Mucosa of descending colon (tissue), 3 donors: ENCODE results near the gene FTCD. TPM values are rescaled to one million over a fixed set of nuclear protein-coding genes. Genes with fewer than 3 reads are reported as not detected.
A peak's percentile ranks its signal among the peaks of the same experiment; 100 is the strongest.
"Not testable (repeated sequence)": the region's sequence is repeated elsewhere in the genome, so short reads cannot be mapped to it uniquely, and the experiment has no call there.

Experiments used
- ATAC-seq: fragments of 200-7000 bp; cut with Tn5 transposase; one replicate; pipeline ENCODE4 v1.9.1; 2020; ENCODE audit warnings: mild to moderate bottlenecking, moderate library complexity
- DNase-seq, 3 donors: peaks; one replicate each; pipeline ENCODE4 v3.0.0-alpha.2; 2020
- H3K36me3 ChIP-seq: fragments of 200-600 bp; one replicate; pipeline ENCODE4 v1.8.0; 2021; ENCODE audit warnings: low read depth, mild to moderate bottlenecking
- H3K4me1 ChIP-seq: fragments of 200-600 bp; one replicate; pipeline ENCODE4 v1.8.0; 2021; ENCODE audit warnings: low read depth, mild to moderate bottlenecking
- H3K4me3 ChIP-seq: fragments of 200-600 bp; one replicate; pipeline ENCODE4 v1.8.0; 2021; ENCODE audit warnings: mild to moderate bottlenecking
- H3K9me3 ChIP-seq: fragments of 200-600 bp; one replicate; pipeline ENCODE4 v1.8.0; 2021; ENCODE audit warnings: mild to moderate bottlenecking
- CTCF ChIP-seq: fragments of 200-600 bp; IDR thresholded peaks from one replicate; pipeline ENCODE4 v1.8.0; 2022; ENCODE audit warnings: antibody characterized with exemption, mild to moderate bottlenecking
- intact Hi-C, 2 donors: fragments of 100-400 bp; cut with DNase I in 1 of 2; cut with micrococcal nuclease in 1 of 2; formaldehyde crosslinking; loops; one replicate each; pipeline versions ENCODE4 v1.11.0 to v1.11.1; 2022; cut with DNase I, micrococcal nuclease
- long read RNA-seq, 2 donors: library from polyadenylated mRNA; unstranded; transcript quantifications; one replicate each; pipeline ENCODE4 v2.0.0, GENCODE V29; 2019 to 2021
- total RNA-seq, 3 donors: library from RNA; stranded (reverse); fragmentation: NEBNext Ultra II Directional in 2 of 3; extraction: Animal tissue kit (Norgen Biotek cat#: 25700) in 2 of 3; gene quantifications; one replicate each; pipeline versions ENCODE4 v1.2.1 to v1.2.4, GENCODE V29; 2021 to 2023
- donor health status: DM: no; HTN: no; CAD: no; lungs with moderate emphysema.
- donor health status: DM: no; HTN: no; CAD: no.
- donor health status: DM: no; HTN: yes; CAD: no.

The FTCD gene
- 1 to 10 TPM in 1 of 3 donors, under 1 TPM in 1, not detected in 1; 0.36 to 2.1 TPM for total RNA-seq
- long read RNA-seq, donor 1, result 0 reads
- long read RNA-seq, donor 2, result 0 reads

DNA sequence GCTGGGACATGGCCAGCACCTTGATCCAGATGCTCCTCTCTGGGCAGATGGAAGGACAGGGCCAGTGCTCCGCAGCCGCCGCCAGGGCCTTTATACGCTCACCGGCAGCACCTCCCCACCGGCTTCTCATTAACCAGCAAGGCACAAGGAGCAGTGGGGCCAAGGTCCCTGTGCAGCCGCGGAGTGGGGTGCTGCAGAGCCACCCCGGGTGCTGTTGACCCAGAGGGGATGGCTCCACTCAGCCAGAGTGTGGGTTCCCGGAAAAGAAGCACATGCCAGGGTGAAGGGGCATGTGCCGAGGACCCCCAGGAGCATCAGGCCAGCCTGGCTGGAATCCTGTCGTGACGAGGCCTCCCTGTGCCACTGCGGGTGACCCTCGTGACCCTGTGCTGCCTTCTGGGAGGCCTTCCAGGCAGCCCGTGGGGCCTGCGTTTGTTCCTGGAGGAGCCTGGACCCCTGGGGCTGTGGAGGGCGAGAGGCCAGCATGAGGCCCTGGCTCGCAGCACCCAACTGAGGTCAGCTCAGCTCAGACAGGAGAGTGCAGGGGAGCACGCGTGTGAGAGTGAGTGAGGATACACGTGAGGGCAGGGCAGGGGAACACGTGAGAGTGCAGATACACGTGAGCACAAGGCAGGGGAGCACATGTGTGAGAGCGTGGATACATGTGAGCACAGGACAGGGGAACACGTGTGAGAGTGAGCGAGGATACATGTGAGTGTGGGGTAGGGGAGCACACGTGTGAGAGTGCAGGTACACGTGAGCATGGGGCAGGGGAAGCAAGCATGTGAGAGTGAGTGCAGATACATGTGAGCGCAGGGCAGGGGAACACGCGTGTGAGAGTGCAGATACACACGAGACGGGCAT lies at the start of gene FTCD:
TSS of gene FTCD (minus strand) at position 66 of the 864 bp plus-strand sequence. CDS start at position 10, 56 bp downstream.
- Histone ChIP-seq H3K4me3 (no peak within 1 kb of the TSS), H3K4me1 (peaks cover 10% of the 10 kb centered on the region), H3K9me3 (no peaks in the 10 kb centered on the region), H3K36me3 (no peaks in the 10 kb centered on the region)
- ATAC-seq, result no peak
- intact Hi-C loops, result no loop called here
- no peak for TF ChIP-seq CTCF
- peak in 1 of 3 donors; percentile 39 for DNase-seq

GRCh38 chr21:46205166-46205565 lies 49.8 kb upstream of the FTCD start:
- Histone ChIP-seq H3K36me3 (peaks cover 3% of the 10 kb centered on the region), H3K9me3 (no peaks in the 10 kb centered on the region), H3K4me3 (no peak overlapping the region), H3K4me1 (no peaks in the 10 kb centered on the region)
- DNase-seq (peak in 1 of 3 donors; percentile 34), ATAC-seq (no peak)
- intact Hi-C loops, result no loop called here
- no peak for TF ChIP-seq CTCF

DNA sequence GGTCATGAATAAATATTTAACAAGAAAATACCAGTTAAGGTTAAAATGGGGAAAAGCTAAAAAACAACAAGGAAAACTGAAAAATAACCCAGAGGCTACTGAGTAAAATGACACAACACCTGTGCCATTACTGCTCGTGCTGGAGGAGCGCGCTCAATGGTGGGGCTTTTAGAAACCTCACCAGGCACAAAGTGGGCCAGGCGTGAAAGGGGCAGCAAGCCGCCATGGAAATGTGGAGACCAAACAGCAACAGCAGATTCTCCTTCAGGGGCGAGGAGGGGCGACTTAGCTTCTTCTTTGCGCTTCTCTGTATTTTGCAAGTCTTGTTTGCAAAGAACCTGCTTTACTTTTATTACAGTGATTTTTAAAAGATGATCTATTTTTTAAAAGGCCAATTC lies 47.8 kb upstream of the FTCD start:
- no peaks in the 10 kb centered on the region for H3K9me3 ChIP-seq

GRCh38 chr21:46202592-46203202 lies 47.3 kb upstream of the FTCD start:
- intact Hi-C loops, result no loop called here
- peak in 2 of 3 donors; percentile 7 to 10 for DNase-seq
- no peaks in the 10 kb centered on the region for H3K9me3 ChIP-seq
- no peak for TF ChIP-seq CTCF
- H3K4me3 ChIP-seq, result no peak overlapping the region
- ATAC-seq, result no peak
- H3K4me1 ChIP-seq, result no peaks in the 10 kb centered on the region
- H3K36me3 ChIP-seq, result peaks cover 3% of the 10 kb centered on the region

More for the DNA sequence above, 47.8 kb upstream of the FTCD start:
- Histone ChIP-seq H3K4me3 (no peak overlapping the region), H3K36me3 (peaks cover 3% of the 10 kb centered on the region), H3K4me1 (no peaks in the 10 kb centered on the region)
- no peak for TF ChIP-seq CTCF
- DNase-seq (no peak), ATAC-seq (no peak)
- intact Hi-C loops, result no loop called here

- not testable (repeated sequence) for ATAC-seq, H3K36me3 ChIP-seq, DNase-seq
These were observed 45.8 kb upstream of the FTCD start for GRCh38 chr21:46200877-46201803.

More at GRCh38 chr21:46200877-46201803, 45.8 kb upstream of the FTCD start:
- intact Hi-C loops, H3K4me3 ChIP-seq, H3K4me1 ChIP-seq, H3K9me3 ChIP-seq: not testable (repeated sequence)
